Calu3 (cell line): Measurements from ENCODE around the gene RASGEF1B. TPM values are rescaled to one million over a fixed set of nuclear protein-coding genes. Genes with fewer than 3 reads are reported as not detected.

Experiments
- BruUV-seq: library from RNA; stranded (reverse); fragments of 400-500 nt; replicated peaks from 2 replicates; lab custom pipeline; 2021; lab: Mats Ljungman, UMichigan
- CTCF ChIA-PET: fragments of 300-600 bp; sonication (Branson Sonifier 250); formaldehyde crosslinking; loops from one replicate; lab custom pipeline; 2022; ENCODE audit warnings: antibody characterized with exemption; lab: Charles Lee
- DNase-seq: peaks from one replicate; pipeline ENCODE4 v3.0.0; 2022
- H3K27ac Mint-ChIP-seq: one replicate; pipeline ENCODE4 v1.8.0; 2022; ENCODE audit warnings: mixed read lengths; ENCODE audit not compliant: unreplicated experiment
- H3K27me3 Mint-ChIP-seq: one replicate; pipeline ENCODE4 v1.8.0; 2022; ENCODE audit warnings: mixed read lengths; ENCODE audit not compliant: unreplicated experiment
- H3K36me3 Mint-ChIP-seq: one replicate; pipeline ENCODE4 v1.8.0; 2022; ENCODE audit warnings: mild to moderate bottlenecking, moderate library complexity, mixed read lengths; ENCODE audit not compliant: insufficient read depth, unreplicated experiment
- H3K4me1 Mint-ChIP-seq: one replicate; pipeline ENCODE4 v1.8.0; 2022; ENCODE audit warnings: mild to moderate bottlenecking, low read depth, mixed read lengths; ENCODE audit not compliant: unreplicated experiment
- H3K4me3 Mint-ChIP-seq: one replicate; pipeline ENCODE4 v1.8.0; 2022; ENCODE audit warnings: mild to moderate bottlenecking, low read depth, moderate library complexity, mixed read lengths; ENCODE audit not compliant: unreplicated experiment
- H3K9me3 Mint-ChIP-seq: one replicate; pipeline ENCODE4 v1.8.0; 2022; ENCODE audit warnings: low read depth, mixed read lengths; ENCODE audit not compliant: unreplicated experiment
- intact Hi-C: fragments of 100-400 bp; cut with micrococcal nuclease; formaldehyde crosslinking; loops from one replicate; pipeline ENCODE4 v1.10.0; 2022; ENCODE audit not compliant: unreplicated experiment
- total RNA-seq: library from RNA; stranded (reverse); gene quantifications from 2 replicates; pipeline ENCODE4 v1.2.3, GENCODE V29; 2022
- TF ChIP-seq, protein P1 (sequence below): fragments of 200-600 bp; IDR thresholded peaks from one replicate; pipeline ENCODE4 v1.8.0; 2022; ENCODE audit warnings: antibody characterized with exemption; ENCODE audit not compliant: unreplicated experiment

The RASGEF1B gene
- total RNA-seq, 1 experiment from 2014 or later, result 33.8 TPM

DNA sequence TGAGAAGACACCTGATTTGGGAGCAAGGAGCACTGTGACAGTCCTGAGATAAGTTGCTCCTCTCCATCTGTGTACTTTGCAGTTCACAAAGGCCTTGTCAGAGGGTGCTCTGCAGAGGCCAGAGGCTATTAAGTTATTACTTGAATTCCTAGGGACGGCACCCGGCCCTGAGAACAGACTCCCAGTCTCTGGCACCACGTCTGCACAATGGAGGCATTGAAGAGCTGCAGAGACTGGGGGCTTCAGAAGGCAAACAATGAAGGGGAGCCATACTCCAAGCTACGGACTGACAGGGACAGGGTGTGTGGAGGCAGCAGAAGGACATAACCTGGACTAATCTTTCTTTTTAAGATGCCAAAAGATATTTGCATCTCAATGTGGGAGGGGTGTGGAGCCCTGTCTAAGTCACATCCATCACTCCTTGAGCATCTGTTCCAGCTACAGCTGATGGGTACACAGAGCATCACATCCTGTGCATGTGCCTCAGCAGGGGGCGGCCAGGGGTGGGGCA is 11.5 kb downstream of the RASGEF1B start:
- Mint-ChIP-seq H3K36me3 (no peaks in the 10 kb centered on the region), H3K4me1 (peaks cover 24% of the 10 kb centered on the region), H3K27ac (no peak overlapping the region), H3K9me3 (no peaks in the 10 kb centered on the region), H3K27me3 (no peaks in the 10 kb centered on the region), H3K4me3 (no peak overlapping the region)
- intact Hi-C loops, result loop anchor here (10.0 kb wide), 1 partner anchor 455 kb away; no protein-coding TSS in a partner anchor
- CTCF ChIA-PET, result no interaction called here
- BruUV-seq, result no TSS peak
- TF ChIP-seq, protein P1, sequence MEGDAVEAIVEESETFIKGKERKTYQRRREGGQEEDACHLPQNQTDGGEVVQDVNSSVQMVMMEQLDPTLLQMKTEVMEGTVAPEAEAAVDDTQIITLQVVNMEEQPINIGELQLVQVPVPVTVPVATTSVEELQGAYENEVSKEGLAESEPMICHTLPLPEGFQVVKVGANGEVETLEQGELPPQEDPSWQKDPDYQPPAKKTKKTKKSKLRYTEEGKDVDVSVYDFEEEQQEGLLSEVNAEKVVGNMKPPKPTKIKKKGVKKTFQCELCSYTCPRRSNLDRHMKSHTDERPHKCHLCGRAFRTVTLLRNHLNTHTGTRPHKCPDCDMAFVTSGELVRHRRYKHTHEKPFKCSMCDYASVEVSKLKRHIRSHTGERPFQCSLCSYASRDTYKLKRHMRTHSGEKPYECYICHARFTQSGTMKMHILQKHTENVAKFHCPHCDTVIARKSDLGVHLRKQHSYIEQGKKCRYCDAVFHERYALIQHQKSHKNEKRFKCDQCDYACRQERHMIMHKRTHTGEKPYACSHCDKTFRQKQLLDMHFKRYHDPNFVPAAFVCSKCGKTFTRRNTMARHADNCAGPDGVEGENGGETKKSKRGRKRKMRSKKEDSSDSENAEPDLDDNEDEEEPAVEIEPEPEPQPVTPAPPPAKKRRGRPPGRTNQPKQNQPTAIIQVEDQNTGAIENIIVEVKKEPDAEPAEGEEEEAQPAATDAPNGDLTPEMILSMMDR, result no peak
- DNase-seq, result no peak

DNA sequence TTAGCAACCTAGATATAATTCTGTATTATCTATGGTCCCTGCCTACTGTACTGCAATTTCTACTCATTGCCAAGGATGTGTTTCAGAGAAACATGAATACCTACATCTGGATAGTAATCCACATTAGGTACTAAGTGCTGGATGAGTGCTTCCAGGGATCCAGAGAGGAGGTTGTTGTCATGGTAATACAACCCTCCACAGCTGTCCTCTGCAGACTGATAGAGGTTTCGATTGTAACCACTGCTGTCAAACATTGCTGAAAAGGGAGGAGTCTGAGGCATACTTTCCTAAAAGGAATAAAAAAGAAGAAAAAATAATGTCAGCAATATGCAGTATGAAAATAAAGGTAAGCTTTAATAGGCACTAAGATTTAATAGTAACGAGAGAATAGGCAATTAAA is 12.5 kb downstream of the RASGEF1B start:
- CTCF ChIA-PET, result no interaction called here
- no peaks in the 10 kb centered on the region for H3K36me3 Mint-ChIP-seq
- intact Hi-C loops, result no loop called here
- no peak overlapping the region for H3K4me3 Mint-ChIP-seq
- no peak for DNase-seq
- no peak overlapping the region for H3K27ac Mint-ChIP-seq
- TF ChIP-seq, protein P1, result no peak
- no peaks in the 10 kb centered on the region for H3K9me3 Mint-ChIP-seq
- no peaks in the 10 kb centered on the region for H3K27me3 Mint-ChIP-seq
- no TSS peak for BruUV-seq
- peaks cover 16% of the 10 kb centered on the region for H3K4me1 Mint-ChIP-seq

DNA sequence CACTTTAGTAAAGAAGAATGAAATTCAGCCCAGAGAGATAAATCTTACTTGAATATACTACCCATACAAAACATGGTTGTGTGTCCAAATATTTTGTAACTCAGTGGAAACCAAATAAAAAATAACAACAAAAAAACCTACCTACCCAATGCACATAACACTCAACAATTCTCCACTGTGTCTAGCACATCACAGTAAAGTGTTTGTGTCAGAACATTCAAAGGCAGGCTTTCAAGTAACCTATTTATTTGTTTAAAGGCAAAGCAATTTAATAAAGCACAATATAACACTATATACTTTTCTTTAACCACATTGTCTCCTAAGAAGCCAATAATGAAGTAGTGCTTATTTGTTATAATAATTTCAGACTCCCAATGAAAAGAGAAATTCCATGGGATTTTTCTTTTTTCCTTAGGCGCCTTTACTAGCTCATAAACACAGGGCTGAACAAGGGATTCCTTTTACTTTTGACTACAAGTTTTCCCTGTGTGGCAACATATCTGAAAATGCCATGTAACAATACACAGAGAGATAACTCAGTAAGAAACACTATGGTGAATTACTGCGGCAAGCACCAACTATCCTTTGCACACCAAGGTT is 13.7 kb downstream of the RASGEF1B start:
- Mint-ChIP-seq H3K4me3 (no peak overlapping the region), H3K9me3 (no peaks in the 10 kb centered on the region), H3K4me1 (peaks cover 9% of the 10 kb centered on the region), H3K36me3 (peaks cover 6% of the 10 kb centered on the region), H3K27ac (no peak overlapping the region), H3K27me3 (no peaks in the 10 kb centered on the region)
- intact Hi-C loops, result no loop called here
- BruUV-seq, result no TSS peak
- CTCF ChIA-PET, result no interaction called here
- TF ChIP-seq, protein P1, result no peak
- DNase-seq, result no peak

DNA sequence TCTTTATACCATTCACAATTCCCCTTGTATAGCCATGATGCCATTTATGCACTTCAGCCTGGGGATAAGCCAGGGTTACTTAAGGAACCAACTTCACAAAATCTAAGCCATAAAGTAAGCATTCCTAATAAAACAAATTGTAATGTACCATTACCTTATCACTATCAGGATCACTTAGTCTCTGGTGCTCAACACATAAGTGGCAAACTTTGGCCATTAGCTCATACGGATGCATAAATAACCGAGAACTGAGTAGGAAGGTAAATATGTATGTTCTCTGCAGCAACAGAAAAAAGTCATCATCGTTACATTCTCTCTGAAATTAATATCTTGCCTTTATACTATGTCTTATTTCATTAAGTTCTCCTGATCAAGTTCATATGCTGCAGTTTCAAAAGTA is 14.4 kb downstream of the RASGEF1B start:
- no peak overlapping the region for H3K27ac Mint-ChIP-seq
- intact Hi-C loops, result no loop called here
- H3K9me3 Mint-ChIP-seq, result no peaks in the 10 kb centered on the region
- TF ChIP-seq, protein P1, result no peak
- no peaks in the 10 kb centered on the region for H3K27me3 Mint-ChIP-seq
- DNase-seq, result no peak
- H3K4me3 Mint-ChIP-seq, result no peak overlapping the region
- CTCF ChIA-PET, result no interaction called here
- peaks cover 3% of the 10 kb centered on the region for H3K4me1 Mint-ChIP-seq
- BruUV-seq, result no TSS peak
- peaks cover 13% of the 10 kb centered on the region for H3K36me3 Mint-ChIP-seq
